Testis (tissue), 2 donors: ENCODE measurements around the gene ALDH1B1.

Experiments used
- POLR2A ChIP-seq: fragments of 450-650 bp; IDR thresholded peaks from one replicate; pipeline ENCODE4 v1.6.1; 2017; ENCODE audit warnings: antibody characterized with exemption, mild to moderate bottlenecking, moderate library complexity
- TF ChIP-seq, protein P1 (sequence below), 3 experiments: fragments of 450-650 bp in 2 of 3; fragments of 200-600 bp in 1 of 3; sonication (generic) in 1 of 3; IDR thresholded peaks; one replicate each; pipeline ENCODE4 v1.5.1; 2016 to 2019; ENCODE audit warnings: antibody characterized with exemption in 3 of 3, mild to moderate bottlenecking in 2 of 3, moderate library complexity in 1 of 3

GRCh38 chr9:38422555-38423260, 30.2 kb downstream of the ALDH1B1 start:
- TF ChIP-seq, protein P1, sequence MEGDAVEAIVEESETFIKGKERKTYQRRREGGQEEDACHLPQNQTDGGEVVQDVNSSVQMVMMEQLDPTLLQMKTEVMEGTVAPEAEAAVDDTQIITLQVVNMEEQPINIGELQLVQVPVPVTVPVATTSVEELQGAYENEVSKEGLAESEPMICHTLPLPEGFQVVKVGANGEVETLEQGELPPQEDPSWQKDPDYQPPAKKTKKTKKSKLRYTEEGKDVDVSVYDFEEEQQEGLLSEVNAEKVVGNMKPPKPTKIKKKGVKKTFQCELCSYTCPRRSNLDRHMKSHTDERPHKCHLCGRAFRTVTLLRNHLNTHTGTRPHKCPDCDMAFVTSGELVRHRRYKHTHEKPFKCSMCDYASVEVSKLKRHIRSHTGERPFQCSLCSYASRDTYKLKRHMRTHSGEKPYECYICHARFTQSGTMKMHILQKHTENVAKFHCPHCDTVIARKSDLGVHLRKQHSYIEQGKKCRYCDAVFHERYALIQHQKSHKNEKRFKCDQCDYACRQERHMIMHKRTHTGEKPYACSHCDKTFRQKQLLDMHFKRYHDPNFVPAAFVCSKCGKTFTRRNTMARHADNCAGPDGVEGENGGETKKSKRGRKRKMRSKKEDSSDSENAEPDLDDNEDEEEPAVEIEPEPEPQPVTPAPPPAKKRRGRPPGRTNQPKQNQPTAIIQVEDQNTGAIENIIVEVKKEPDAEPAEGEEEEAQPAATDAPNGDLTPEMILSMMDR (IDR thresholded peaks at IDR 0.05), result no peak
- no peak for TF ChIP-seq POLR2A
